ENCODE data around the gene CARD11. TPM values are rescaled to one million over a fixed set of nuclear protein-coding genes. Genes with fewer than 3 reads are reported as not detected.

Gene CARD11
- total RNA-seq, 1 donor from 2014 or later: 0.37 TPM

DNA sequence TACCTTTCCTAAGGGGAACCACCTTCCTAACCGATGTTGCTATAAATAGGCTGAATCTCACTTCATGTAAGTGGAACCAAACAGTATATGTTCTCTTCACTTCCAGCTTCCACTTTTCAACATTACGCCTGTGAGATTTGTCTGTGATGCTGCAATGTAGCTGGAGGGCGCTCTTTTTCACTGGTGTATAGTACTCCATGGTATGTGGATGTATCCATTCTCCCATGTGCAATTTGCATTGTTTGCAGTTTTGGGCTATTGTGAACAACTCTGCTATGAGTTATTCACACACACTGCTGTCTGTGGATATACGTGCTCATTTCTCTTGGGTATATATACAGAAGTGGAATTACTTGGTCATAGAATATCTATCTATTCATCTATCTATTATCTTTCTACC lies 123.6 kb downstream of the CARD11 start:
- Mint-ChIP-seq H3K4me1 (peaks cover 9% of the 10 kb centered on the region), H3K27ac (ENCODE audit: unreplicated experiment) (no peak overlapping the region), H3K36me3 (ENCODE audit: low read depth) (no peaks in the 10 kb centered on the region), H3K9me3 (peaks cover 5% of the 10 kb centered on the region), H3K4me3 (no peak overlapping the region), H3K27me3 (ENCODE audit: low read depth) (peaks cover 3% of the 10 kb centered on the region)
- no peak for DNase-seq (ENCODE audit: low read depth, low spot score)
- TF ChIP-seq, protein P1, sequence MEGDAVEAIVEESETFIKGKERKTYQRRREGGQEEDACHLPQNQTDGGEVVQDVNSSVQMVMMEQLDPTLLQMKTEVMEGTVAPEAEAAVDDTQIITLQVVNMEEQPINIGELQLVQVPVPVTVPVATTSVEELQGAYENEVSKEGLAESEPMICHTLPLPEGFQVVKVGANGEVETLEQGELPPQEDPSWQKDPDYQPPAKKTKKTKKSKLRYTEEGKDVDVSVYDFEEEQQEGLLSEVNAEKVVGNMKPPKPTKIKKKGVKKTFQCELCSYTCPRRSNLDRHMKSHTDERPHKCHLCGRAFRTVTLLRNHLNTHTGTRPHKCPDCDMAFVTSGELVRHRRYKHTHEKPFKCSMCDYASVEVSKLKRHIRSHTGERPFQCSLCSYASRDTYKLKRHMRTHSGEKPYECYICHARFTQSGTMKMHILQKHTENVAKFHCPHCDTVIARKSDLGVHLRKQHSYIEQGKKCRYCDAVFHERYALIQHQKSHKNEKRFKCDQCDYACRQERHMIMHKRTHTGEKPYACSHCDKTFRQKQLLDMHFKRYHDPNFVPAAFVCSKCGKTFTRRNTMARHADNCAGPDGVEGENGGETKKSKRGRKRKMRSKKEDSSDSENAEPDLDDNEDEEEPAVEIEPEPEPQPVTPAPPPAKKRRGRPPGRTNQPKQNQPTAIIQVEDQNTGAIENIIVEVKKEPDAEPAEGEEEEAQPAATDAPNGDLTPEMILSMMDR (conservative IDR thresholded peaks at IDR 0.05): no peak

DNA sequence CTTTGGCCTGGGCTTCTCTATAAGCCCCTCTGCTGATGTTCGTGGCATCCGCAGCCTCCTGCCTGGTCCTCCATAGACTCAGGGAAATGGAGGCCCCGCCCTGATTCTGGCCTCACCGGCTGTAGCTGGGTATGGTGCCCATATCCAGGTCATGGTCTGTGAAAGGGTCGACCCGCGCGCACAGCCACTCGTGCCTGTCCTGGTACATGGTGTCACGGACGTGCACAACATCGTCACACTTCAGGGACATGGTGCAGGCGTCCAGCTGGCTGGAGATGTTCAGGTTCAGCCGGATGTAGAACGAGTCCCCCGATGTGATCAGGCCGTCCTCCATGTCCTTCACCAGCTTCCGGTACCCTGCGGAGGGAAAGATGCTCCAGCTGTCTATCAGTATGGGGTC lies 124.4 kb downstream of the CARD11 start:
- H3K36me3 Mint-ChIP-seq (ENCODE audit: low read depth): no peaks in the 10 kb centered on the region
- no peak for DNase-seq (ENCODE audit: low read depth, low spot score)
- peaks cover 9% of the 10 kb centered on the region for H3K4me1 Mint-ChIP-seq
- H3K27ac Mint-ChIP-seq (ENCODE audit: unreplicated experiment): no peak overlapping the region
- H3K27me3 Mint-ChIP-seq (ENCODE audit: low read depth): peaks cover 3% of the 10 kb centered on the region
- TF ChIP-seq, protein P1 (conservative IDR thresholded peaks at IDR 0.05): no peak
- H3K4me3 Mint-ChIP-seq: no peak overlapping the region
- peaks cover 5% of the 10 kb centered on the region for H3K9me3 Mint-ChIP-seq

DNA sequence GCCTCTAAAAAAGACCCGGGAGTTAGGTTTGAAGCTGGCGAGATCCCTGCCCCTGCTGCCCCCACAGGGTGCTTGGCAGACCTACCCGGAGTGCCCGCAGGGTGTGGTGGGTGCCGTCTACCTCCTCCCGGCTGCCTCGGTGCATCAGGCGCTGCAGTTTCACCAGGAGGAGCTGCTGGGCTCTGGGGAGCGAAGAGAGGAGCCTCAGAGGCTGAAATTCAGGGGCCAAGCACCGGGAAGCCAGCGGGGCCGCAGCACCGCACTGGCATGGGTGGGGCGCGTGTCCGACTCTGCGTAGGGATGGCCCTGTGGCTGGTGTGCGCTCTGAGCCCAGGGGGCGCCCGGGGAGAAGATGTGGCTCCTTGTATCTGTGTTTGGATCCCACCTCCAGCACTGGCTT lies 125.3 kb downstream of the CARD11 start:
- TF ChIP-seq, protein P1 (conservative IDR thresholded peaks at IDR 0.05): no peak
- Mint-ChIP-seq H3K9me3 (peaks cover 5% of the 10 kb centered on the region), H3K4me1 (peaks cover 9% of the 10 kb centered on the region), H3K27ac (ENCODE audit: unreplicated experiment) (no peak overlapping the region), H3K4me3 (no peak overlapping the region), H3K36me3 (ENCODE audit: low read depth) (no peaks in the 10 kb centered on the region), H3K27me3 (ENCODE audit: low read depth) (peaks cover 3% of the 10 kb centered on the region)
- DNase-seq (ENCODE audit: low read depth, low spot score): no peak

DNA sequence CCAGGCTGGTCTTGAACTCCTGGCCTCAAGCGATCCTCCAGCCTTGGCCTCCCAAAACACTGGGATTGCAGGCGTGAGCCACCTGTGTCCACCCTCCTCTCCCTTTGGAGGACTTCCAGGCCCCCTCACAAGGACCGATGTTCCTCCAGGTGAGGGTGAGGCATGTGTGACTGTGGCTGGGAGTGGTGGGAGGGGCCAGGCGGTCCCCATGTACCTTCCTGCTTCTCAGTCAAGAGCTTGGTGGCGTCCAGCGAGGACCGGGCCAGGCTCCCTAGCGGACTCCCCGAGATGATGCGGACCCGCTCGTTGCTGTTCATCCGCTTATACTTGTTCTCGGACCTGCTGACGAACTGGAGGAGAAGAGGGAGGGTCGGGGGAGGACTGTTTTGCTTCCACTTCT lies 128.6 kb downstream of the CARD11 start:
- Mint-ChIP-seq H3K4me3 (no peak overlapping the region), H3K9me3 (peaks cover under 1% of the 10 kb centered on the region), H3K36me3 (ENCODE audit: low read depth) (no peaks in the 10 kb centered on the region), H3K27me3 (ENCODE audit: low read depth) (peaks cover 3% of the 10 kb centered on the region), H3K4me1 (no peaks in the 10 kb centered on the region), H3K27ac (ENCODE audit: unreplicated experiment) (no peak overlapping the region)
- TF ChIP-seq, protein P1 (conservative IDR thresholded peaks at IDR 0.05): no peak
- no peak for DNase-seq (ENCODE audit: low read depth, low spot score)

DNA sequence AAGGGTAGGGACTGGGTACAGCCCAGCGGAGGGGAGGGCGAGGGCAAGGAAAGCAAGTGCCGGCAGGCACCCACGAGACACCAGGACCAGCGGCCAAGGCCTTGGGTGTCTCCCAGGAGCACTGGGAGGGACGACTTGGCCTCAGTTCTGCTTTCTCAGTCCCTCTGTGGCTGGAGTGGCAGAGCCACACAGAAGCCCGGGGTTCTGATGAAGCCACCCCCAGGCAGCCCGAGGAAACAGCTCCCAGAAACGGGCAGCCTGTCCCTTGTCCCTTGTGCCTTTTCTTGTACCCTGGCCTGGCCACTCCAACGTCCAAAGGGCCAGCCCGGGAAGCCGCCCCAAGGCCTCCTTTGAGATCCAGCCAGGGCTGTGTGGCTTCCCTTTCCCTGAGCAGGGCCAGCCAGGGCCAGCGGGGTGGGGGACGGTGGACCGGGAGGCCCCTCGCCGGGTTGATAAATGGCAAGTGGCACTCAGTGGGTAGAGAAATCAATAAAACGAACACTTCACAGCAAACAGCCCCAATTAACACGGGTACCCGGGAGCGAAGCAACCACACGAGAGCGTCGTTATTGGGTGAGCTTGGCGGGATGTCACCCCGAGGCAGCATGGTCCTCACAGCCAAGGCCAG lies 129.8 kb downstream of the CARD11 start:
- Mint-ChIP-seq H3K36me3 (ENCODE audit: low read depth) (no peaks in the 10 kb centered on the region), H3K9me3 (no peaks in the 10 kb centered on the region), H3K27me3 (ENCODE audit: low read depth) (peaks cover 2% of the 10 kb centered on the region), H3K4me1 (no peaks in the 10 kb centered on the region), H3K4me3 (no peak overlapping the region), H3K27ac (ENCODE audit: unreplicated experiment) (no peak overlapping the region)
- TF ChIP-seq, protein P1 (conservative IDR thresholded peaks at IDR 0.05): no peak
- no peak for DNase-seq (ENCODE audit: low read depth, low spot score)

All from neural crest cell (in vitro differentiated cells).